HG03064 (cell line): ENCODE data around the gene CAMK1D.
"Not testable (repeated sequence)": the region's sequence is repeated elsewhere in the genome, so short reads cannot be mapped to it uniquely, and the experiment has no call there.

Source experiments
- ATAC-seq: cut with Tn5 transposase; IDR thresholded peaks from one replicate; pipeline ENCODE4 v1.9.1; 2021; ENCODE audit warnings: low read depth; ENCODE audit not compliant: unreplicated experiment

CAMK1D gene

DNA sequence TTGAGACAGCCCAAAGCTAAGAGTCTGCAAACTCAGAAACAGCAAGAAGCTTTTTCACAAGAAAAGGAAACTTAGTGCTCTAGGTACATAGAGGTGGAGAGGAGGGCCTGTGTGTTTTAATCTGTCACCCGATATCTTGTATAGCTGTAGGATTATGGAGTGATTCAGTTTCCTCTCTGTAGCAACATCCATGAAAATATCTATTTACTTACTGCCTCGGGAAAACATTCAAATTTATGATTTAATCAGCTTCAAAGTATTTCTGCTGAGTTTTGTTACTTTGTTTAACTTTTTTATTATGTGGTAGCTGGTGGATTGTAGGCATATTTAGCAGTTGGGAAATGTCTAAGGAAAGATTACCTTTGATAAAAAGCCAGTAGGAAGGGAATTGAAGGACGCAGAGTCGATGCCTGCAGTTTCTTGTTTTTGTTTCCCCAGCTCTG is 360.2 kb downstream of the CAMK1D start:
- ATAC-seq = no peak

DNA sequence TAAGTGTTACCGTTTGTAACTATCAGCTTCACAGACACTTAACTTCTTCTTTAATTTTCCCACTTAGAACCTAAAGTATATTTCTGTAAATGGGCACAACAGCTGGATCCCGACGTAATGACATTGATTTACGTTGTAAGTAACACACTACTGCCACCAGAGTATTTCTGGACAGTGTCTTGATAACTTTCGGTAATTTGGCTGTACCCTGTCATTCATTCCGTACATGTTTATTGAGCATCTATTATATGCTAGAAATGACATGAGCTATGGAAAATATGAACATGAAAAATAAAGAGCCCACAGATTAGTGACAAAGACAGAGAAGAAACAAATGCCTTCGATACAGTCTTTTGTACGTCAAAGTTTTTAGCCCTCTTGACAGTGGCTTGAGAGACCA is 360.8 kb downstream of the CAMK1D start:
- ATAC-seq = no peak

- ATAC-seq = no peak
Observed at GRCh38 chr10:12710594-12711349, 361.4 kb downstream of the CAMK1D start.

- ATAC-seq = no peak
Observed at GRCh38 chr10:12711350-12711708, 362.0 kb downstream of the CAMK1D start.

DNA sequence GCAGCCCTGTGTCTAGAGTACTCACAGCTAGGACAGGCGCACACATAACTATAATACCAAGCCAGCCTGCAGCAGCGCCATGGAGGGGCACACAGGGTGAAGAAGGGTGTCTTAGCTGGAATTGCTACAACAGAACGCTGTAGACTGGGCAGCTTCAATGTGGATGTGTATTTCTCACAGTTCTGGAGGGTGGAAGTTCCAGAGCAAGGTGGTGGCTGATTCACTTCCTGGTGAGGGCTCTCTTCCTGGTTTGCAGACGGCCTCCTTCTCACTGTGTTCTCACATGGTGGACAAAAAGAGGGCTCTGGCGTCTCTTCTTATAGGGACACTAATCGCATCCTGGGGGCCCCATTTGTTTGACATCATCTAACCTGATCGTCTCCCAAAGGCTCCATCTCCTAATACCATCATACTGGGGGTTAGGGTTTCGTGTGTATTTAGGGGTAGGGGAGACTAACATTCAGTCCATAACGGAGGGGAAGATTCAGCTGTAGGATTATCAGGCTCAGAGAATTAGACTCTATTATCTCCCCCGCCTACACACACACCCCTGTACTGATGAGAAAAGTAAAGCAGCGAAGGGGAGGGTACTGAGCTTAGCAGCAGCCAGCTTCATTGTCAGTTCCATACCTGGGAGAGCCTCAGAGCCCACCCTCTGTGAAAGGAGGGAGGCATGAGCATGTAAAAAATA is 363.1 kb downstream of the CAMK1D start:
- no peak for ATAC-seq

DNA sequence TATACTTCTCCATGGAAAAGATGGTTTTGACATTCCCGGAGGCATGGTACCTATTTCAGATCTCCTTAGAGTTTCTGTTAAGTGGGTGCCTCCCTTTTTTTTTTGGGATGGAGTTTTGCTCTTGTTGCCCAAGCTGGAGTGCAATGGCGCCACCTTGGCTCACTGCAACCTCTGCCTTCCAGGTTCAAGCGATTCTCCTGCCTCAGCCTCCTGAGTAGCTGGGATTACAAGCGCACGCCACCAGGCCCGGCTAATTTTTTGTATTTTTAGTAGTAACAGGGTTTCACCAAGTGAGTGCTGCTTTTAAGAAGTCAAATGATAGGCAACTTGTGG is 363.6 kb downstream of the CAMK1D start:
- ATAC-seq = not testable (repeated sequence)

DNA sequence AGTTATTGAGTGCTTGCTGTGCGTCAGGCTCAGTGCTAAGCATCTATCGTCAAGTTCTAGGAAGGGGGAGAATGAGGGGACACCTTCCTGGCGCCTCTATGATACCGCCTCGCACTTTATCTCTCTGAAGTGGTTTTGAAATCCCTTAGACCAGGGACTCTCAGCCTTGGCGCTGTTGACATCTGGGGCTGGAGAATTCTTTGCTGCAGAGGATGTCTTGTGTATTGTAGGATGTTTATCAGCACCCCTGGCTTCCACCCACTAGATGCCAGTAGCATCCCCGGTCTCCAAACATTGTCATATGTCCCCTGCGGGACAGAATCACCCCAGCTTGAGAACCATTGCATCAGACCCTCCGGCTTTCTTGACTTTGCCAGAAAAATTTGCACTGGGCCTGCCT is 366.7 kb downstream of the CAMK1D start:
- no peak for ATAC-seq

- no peak for ATAC-seq
Observed at GRCh38 chr10:12717981-12718707, 368.8 kb downstream of the CAMK1D start.

- ATAC-seq = no peak
Observed at GRCh38 chr10:12719365-12719764, 370.0 kb downstream of the CAMK1D start.

GRCh38 chr10:12720217-12720981 is 371.1 kb downstream of the CAMK1D start:
- ATAC-seq = no peak

DNA sequence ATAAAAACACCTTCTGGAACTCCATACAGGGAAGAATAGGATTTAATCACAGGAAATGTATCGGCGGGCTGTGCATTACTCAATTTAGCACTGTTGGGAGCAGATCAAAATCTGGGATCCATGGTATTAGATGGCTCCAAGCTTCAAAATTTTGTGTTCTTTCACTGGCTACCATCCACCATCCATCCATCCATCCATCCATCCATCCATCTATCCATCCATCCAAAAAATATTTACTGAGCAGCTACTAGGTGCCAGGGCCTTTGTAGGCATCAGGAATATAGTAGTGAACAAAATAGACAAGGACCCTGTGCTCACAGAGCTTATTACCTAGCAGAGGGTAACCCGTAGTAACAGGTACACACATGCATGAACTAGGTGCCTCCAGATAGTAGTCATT is 372.0 kb downstream of the CAMK1D start:
- ATAC-seq = no peak

GRCh38 chr10:12723220-12723619 is 373.9 kb downstream of the CAMK1D start:
- no peak for ATAC-seq

GRCh38 chr10:12724807-12725579 is 375.6 kb downstream of the CAMK1D start:
- ATAC-seq = no peak

GRCh38 chr10:12725580-12725888 is 376.2 kb downstream of the CAMK1D start:
- ATAC-seq = not testable (repeated sequence)

GRCh38 chr10:12726971-12727831 is 377.9 kb downstream of the CAMK1D start:
- ATAC-seq = no peak

- no peak for ATAC-seq
Observed at GRCh38 chr10:12727832-12728215, 378.5 kb downstream of the CAMK1D start.

DNA sequence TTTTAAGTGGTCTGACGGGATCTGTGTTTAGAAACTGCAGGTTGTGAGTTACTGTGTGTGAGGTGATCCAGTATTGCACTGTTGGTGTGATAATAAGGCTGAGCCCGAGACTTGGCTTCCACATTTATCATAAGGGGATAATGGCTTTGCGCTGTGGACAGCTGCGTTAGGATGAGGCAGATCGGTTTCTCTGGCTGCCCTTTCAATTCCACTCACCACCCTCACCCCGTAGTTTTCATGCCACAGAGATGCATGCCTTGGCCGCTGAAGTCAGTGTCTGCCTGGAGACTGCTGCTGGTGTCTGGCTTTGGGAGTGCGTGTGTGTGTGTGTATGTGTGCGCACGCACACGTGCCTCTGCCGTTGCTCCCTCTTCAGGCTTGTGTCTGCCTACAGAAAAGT is 379.1 kb downstream of the CAMK1D start:
- ATAC-seq = no peak

DNA sequence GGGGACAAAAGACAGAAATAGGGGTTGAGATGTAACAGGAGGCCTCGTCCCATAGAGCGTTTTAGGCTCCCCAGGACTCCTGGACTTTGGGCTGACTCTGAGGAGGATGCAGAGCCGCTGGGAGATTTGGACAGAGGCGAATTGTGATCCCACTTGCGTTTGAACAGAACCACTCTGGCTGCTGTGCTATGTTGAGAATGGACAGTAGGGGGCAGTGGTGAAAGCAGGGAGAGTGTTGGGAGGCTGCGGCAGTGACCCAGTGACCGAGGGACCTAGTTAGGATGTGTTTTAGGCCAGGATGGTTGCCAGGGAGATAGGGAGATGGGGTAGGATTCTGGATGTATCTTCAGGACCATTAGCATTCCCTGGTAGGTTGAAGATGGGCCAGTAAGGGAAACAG is 380.5 kb downstream of the CAMK1D start:
- ATAC-seq = no peak

- ATAC-seq = no peak
Observed at GRCh38 chr10:12730809-12731519, 381.6 kb downstream of the CAMK1D start.
